ENCODE results near the gene PRKCQ. TPM values are rescaled to one million over a fixed set of nuclear protein-coding genes. Genes with fewer than 3 reads are reported as not detected.

The PRKCQ gene
- total RNA-seq, 2 donors from 2014 or later: 55.3 to 79.0 TPM

GRCh38 chr10:6576326-6576725 is 3.8 kb downstream of the PRKCQ start:
- peak overlapping the region; percentile 82 for H3K4me3 Mint-ChIP-seq
- no peaks in the 10 kb centered on the region for H3K9me3 Mint-ChIP-seq
- H3K36me3 Mint-ChIP-seq: peaks cover 7% of the 10 kb centered on the region
- ATAC-seq (no peak), DNase-seq (ENCODE audit: low spot score) (no peak)
- H3K27ac Mint-ChIP-seq: peak overlapping the region; percentile 75 to 83
- peaks cover 75 to 76% of the 10 kb centered on the region in 2 donors for H3K4me1 Mint-ChIP-seq (ENCODE audit: low read depth in 2 of 2)
- H3K27me3 Mint-ChIP-seq: no peaks in the 10 kb centered on the region

GRCh38 chr10:6574664-6575176 is 5.4 kb downstream of the PRKCQ start:
- H3K27me3 Mint-ChIP-seq: no peaks in the 10 kb centered on the region
- no peak for DNase-seq (ENCODE audit: low spot score)
- ATAC-seq: peak in 1 of 2 donors; percentile 57
- H3K4me3 Mint-ChIP-seq: peak overlapping the region; percentile 82
- peak overlapping the region; percentile 75 to 83 for H3K27ac Mint-ChIP-seq
- H3K9me3 Mint-ChIP-seq: no peaks in the 10 kb centered on the region
- peaks cover 14% of the 10 kb centered on the region for H3K36me3 Mint-ChIP-seq
- peaks cover 84 to 89% of the 10 kb centered on the region in 2 donors for H3K4me1 Mint-ChIP-seq (ENCODE audit: low read depth in 2 of 2)

DNA sequence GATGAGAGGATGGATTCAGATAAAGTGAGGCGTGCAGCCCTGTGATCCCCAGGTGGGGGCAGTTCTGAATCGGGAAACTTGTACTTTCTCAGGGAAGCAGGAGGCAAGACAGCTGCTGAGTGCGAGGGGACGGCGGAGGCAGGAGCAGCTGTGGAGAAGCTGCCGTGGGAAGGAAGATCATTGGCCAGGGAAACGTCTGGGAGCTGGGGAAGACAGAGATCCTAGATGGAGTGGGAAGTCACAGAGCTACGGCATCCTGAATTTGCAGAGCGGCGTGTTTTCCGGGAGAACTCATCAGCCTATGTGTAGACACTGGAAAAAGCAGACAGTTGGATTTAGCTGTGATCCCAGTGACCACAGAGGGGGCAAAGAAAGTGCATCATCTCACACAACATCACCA is 9.2 kb downstream of the PRKCQ start:
- Mint-ChIP-seq H3K27me3 (no peaks in the 10 kb centered on the region), H3K36me3 (peaks cover 10% of the 10 kb centered on the region), H3K27ac (peak overlapping the region; percentile 69 to 78), H3K4me1 (ENCODE audit: low read depth in 2 of 2) (peaks cover 77 to 80% of the 10 kb centered on the region in 2 donors), H3K9me3 (no peaks in the 10 kb centered on the region), H3K4me3 (no peak overlapping the region)
- DNase-seq (ENCODE audit: low spot score) (no peak), ATAC-seq (no peak)

- H3K4me1 Mint-ChIP-seq (ENCODE audit: low read depth in 2 of 2): peaks cover 69 to 76% of the 10 kb centered on the region in 2 donors
- no peak for DNase-seq (ENCODE audit: low spot score)
- ATAC-seq: no peak
- H3K4me3 Mint-ChIP-seq: peak overlapping the region; percentile 47
- H3K27me3 Mint-ChIP-seq: no peaks in the 10 kb centered on the region
- H3K36me3 Mint-ChIP-seq: peaks cover 10% of the 10 kb centered on the region
- H3K27ac Mint-ChIP-seq: peak overlapping the region; percentile 69 to 78
- no peaks in the 10 kb centered on the region for H3K9me3 Mint-ChIP-seq
Measured at GRCh38 chr10:6569259-6569658, 10.8 kb downstream of the PRKCQ start.

DNA sequence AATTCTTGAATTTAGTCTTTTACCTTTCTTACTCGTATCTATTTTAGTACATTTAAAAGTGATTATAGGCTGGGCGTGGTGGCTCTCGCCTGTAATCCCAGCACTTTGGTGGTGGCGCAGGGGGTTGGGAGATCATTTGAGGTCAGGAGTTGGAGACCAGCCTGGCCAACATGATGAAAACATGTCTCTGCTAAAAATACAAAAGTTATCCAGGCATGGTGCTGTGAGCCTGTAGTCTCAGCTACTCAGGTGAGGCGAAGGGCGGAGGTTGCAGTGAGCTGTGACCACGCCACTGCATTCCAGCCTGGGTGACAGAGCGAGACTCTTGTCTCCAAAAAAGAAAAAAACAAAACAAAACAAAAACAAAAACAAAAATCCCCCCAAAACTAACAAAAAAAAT is 12.2 kb downstream of the PRKCQ start:
- H3K4me1 Mint-ChIP-seq (ENCODE audit: low read depth in 2 of 2): peaks cover 71 to 77% of the 10 kb centered on the region in 2 donors
- no peak for ATAC-seq
- peaks cover 10% of the 10 kb centered on the region for H3K36me3 Mint-ChIP-seq
- H3K27me3 Mint-ChIP-seq: no peaks in the 10 kb centered on the region
- H3K4me3 Mint-ChIP-seq: no peak overlapping the region
- peak overlapping the region; percentile 57 to 84 for H3K27ac Mint-ChIP-seq
- DNase-seq (ENCODE audit: low spot score): no peak
- H3K9me3 Mint-ChIP-seq: no peaks in the 10 kb centered on the region

DNA sequence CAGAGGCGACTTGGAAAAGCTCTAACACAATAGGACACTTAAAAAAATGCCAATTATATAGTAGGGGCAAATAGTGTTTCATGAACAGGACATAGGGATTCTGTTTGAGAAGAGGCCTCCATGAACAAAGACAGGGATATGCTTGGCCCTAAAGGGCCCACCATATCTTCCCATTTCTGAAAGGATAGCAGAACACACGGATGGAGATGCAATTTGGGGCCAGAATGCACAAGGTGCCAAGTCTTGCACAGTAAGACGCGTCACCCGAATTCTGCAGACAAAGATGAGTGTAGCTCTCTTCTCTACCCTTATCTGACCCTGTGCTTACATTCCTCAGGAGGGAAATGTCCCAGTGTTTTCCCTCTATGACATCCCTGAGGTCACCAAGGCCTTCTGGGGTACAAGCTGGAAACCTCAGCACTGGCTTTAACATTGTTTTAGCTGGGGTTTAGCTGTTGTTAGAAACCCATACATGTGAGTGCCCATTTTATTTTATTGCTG is 12.8 kb downstream of the PRKCQ start:
- H3K4me3 Mint-ChIP-seq: peak overlapping the region; percentile 4
- H3K27me3 Mint-ChIP-seq: no peaks in the 10 kb centered on the region
- H3K4me1 Mint-ChIP-seq (ENCODE audit: low read depth in 2 of 2): peaks cover 68 to 77% of the 10 kb centered on the region in 2 donors
- H3K9me3 Mint-ChIP-seq: no peaks in the 10 kb centered on the region
- peaks cover 10% of the 10 kb centered on the region for H3K36me3 Mint-ChIP-seq
- peak overlapping the region; percentile 57 to 84 for H3K27ac Mint-ChIP-seq
- ATAC-seq (no peak), DNase-seq (ENCODE audit: low spot score) (no peak)

DNA sequence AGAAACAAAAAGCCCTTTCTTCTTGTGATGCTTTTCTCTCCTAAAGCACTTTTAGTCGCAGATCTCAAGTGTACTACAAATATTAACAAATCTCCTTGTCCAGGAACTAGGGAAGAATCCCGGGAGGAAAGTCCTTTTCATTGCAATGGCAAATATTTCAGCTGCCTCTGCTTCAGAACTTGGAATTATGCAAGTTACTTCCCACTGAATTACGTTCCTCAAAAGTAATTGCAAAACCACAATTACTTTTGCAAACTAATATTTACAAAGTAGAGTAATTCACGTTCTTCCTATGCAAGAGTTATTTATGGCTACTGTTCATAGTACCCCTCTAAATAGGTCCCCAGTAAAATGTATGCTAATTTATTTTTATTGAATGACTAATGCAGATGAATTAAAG is 14.5 kb downstream of the PRKCQ start:
- Mint-ChIP-seq H3K9me3 (no peaks in the 10 kb centered on the region), H3K4me3 (no peak overlapping the region), H3K36me3 (peaks cover 16% of the 10 kb centered on the region), H3K27ac (peak overlapping the region in 1 of 2 donors; percentile 90), H3K4me1 (ENCODE audit: low read depth in 2 of 2) (peaks cover 62 to 73% of the 10 kb centered on the region in 2 donors), H3K27me3 (no peaks in the 10 kb centered on the region)
- DNase-seq (ENCODE audit: low spot score) (no peak), ATAC-seq (no peak)

DNA sequence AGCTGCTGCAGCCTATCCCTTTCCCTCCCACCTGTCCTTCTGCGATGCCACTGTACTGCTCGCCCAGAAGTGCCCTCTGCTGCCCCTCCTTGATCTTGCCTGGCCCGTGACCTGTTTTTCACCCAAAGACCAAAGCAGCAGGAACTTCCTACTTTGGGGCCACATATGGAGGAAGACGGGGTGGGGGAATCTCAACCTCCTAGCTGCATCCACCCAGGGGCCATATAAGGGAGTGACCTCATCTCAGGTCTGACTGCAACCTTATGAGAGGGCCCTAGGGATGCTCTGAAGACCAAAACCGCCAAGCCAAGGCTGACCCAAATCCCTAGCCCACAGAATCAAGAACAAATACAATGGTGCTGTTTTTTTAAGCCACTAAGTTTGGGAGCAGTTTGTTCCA is 15.7 kb downstream of the PRKCQ start:
- Mint-ChIP-seq H3K9me3 (no peaks in the 10 kb centered on the region), H3K4me1 (ENCODE audit: low read depth in 2 of 2) (peaks cover 61 to 71% of the 10 kb centered on the region in 2 donors), H3K36me3 (peaks cover 6% of the 10 kb centered on the region), H3K27ac (peak overlapping the region; percentile 84 to 90), H3K4me3 (peak overlapping the region; percentile 83), H3K27me3 (no peaks in the 10 kb centered on the region)
- ATAC-seq: no peak
- DNase-seq (ENCODE audit: low spot score): no peak

- peaks cover 6% of the 10 kb centered on the region for H3K36me3 Mint-ChIP-seq
- H3K27me3 Mint-ChIP-seq: no peaks in the 10 kb centered on the region
- no peak for DNase-seq (ENCODE audit: low spot score)
- H3K9me3 Mint-ChIP-seq: no peaks in the 10 kb centered on the region
- H3K27ac Mint-ChIP-seq: peak overlapping the region; percentile 84 to 90
- H3K4me3 Mint-ChIP-seq: peak overlapping the region; percentile 83
- H3K4me1 Mint-ChIP-seq (ENCODE audit: low read depth in 2 of 2): peaks cover 59 to 71% of the 10 kb centered on the region in 2 donors
- peak; percentile 11 to 28 for ATAC-seq
Measured at GRCh38 chr10:6563731-6564130, 16.3 kb downstream of the PRKCQ start.

GRCh38 chr10:6563075-6563474 is 17.0 kb downstream of the PRKCQ start:
- H3K9me3 Mint-ChIP-seq: no peaks in the 10 kb centered on the region
- H3K4me3 Mint-ChIP-seq: peak overlapping the region; percentile 83
- DNase-seq (ENCODE audit: low spot score) (peak; percentile 79), ATAC-seq (peak; percentile 90 to 95)
- H3K36me3 Mint-ChIP-seq: peaks cover 6% of the 10 kb centered on the region
- H3K27me3 Mint-ChIP-seq: no peaks in the 10 kb centered on the region
- peak overlapping the region; percentile 84 to 90 for H3K27ac Mint-ChIP-seq
- peaks cover 64 to 77% of the 10 kb centered on the region in 2 donors for H3K4me1 Mint-ChIP-seq (ENCODE audit: low read depth in 2 of 2)

DNA sequence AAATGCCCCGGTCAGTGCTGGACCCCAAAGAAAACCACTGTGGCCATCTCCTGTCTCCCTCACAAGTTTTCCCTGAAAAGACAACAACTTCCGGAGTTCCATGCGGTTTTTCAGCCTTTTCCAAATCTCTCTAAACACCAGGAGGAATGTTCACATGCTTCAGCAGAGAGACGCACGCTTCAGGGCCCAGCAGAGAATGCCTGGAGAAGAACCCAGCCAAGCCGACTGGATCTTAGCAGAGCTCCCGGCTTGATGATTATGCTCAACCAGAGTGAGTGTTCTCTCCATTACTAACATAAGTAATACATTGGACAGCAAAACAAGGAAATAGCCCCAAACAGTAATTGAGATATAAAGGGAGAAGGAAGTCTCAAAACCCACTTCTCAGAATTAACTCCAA is 17.9 kb downstream of the PRKCQ start:
- ATAC-seq (no peak), DNase-seq (ENCODE audit: low spot score) (no peak)
- peaks cover 15% of the 10 kb centered on the region for H3K36me3 Mint-ChIP-seq
- H3K27ac Mint-ChIP-seq: peak overlapping the region; percentile 84 to 90
- H3K27me3 Mint-ChIP-seq: no peaks in the 10 kb centered on the region
- peak overlapping the region; percentile 83 for H3K4me3 Mint-ChIP-seq
- peaks cover 73 to 86% of the 10 kb centered on the region in 2 donors for H3K4me1 Mint-ChIP-seq (ENCODE audit: low read depth in 2 of 2)
- H3K9me3 Mint-ChIP-seq: peaks cover 3% of the 10 kb centered on the region

- H3K4me3 Mint-ChIP-seq: peak overlapping the region; percentile 83
Measured at GRCh38 chr10:6561552-6561951, 18.5 kb downstream of the PRKCQ start.

DNA sequence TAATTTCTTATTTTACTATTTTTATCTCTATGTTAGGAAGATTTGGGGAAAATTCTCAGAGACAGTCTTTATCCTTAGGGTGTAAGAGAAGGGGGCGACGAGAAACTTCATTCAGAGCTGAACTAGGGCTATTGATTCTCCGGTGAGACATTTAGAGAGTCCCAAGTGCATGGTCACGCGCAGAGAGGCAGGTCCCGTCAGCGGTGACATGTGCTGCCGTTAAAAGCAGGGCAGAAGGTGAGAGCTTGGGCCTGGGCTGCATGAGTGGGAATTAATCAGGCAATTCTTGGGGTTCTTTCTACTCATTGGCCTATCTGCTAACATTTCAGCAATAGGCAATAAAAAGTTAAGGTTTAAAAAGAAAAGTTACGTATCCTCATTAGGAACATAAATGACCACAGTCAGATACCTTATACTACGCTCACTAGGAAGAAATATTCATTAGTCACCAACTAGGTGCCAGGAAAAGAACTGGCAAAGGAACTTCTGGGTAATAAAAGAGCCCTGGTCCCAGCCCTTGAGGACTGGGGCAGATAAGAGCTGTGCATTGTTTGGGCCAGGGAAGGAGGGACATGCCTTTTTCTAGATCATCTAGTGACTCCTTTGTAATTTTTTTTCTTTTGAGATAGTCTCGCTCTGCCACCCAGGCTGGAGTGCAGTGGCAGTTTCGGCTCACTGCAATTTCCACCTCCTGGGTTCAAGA is 21.2 kb downstream of the PRKCQ start:
- Mint-ChIP-seq H3K4me1 (ENCODE audit: low read depth in 2 of 2) (peaks cover 75 to 88% of the 10 kb centered on the region in 2 donors), H3K4me3 (peak overlapping the region; percentile 90), H3K27me3 (no peaks in the 10 kb centered on the region), H3K36me3 (peaks cover 22% of the 10 kb centered on the region), H3K27ac (peak overlapping the region; percentile 84 to 90), H3K9me3 (peaks cover 5% of the 10 kb centered on the region)
- no peak for DNase-seq (ENCODE audit: low spot score)
- peak in 1 of 2 donors; percentile 73 for ATAC-seq

More at GRCh38 chr10:6561552-6561951, 18.5 kb downstream of the PRKCQ start:
- ATAC-seq (no peak), DNase-seq (ENCODE audit: low spot score) (no peak)
- H3K27ac Mint-ChIP-seq: peak overlapping the region; percentile 84 to 90
- peaks cover 5% of the 10 kb centered on the region for H3K9me3 Mint-ChIP-seq
- peaks cover 73 to 86% of the 10 kb centered on the region in 2 donors for H3K4me1 Mint-ChIP-seq (ENCODE audit: low read depth in 2 of 2)
- peaks cover 22% of the 10 kb centered on the region for H3K36me3 Mint-ChIP-seq
- H3K27me3 Mint-ChIP-seq: no peaks in the 10 kb centered on the region

DNA sequence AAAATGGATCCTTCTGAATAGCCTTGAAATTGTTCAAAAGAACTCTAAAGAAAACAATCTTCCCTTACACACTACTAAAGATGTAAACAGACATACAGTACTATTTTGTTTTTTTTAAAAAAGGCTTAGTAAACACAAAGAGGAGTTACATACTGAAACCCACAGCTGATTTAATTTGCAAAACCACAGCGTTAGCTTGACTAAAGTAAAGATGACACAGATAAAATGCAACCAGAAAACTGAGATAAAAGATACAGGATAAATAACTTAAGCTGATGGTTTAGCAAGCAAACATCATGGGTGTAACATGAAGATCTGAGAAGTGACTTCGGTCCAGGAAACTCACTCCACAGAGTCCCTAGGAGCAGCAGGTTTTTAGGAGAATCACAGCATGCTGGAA is 21.8 kb downstream of the PRKCQ start:
- Mint-ChIP-seq H3K36me3 (peaks cover 26% of the 10 kb centered on the region), H3K9me3 (peaks cover 5% of the 10 kb centered on the region), H3K4me3 (peak overlapping the region; percentile 90), H3K27ac (peak overlapping the region; percentile 84 to 90), H3K27me3 (no peaks in the 10 kb centered on the region), H3K4me1 (ENCODE audit: low read depth in 2 of 2) (peaks cover 75 to 88% of the 10 kb centered on the region in 2 donors)
- ATAC-seq (peak in 1 of 2 donors; percentile 60), DNase-seq (ENCODE audit: low spot score) (no peak)
